ENCODE results near the gene CLEC16A.

Gene CLEC16A

GRCh38 chr16:11142261-11142630 lies 197.9 kb downstream of the CLEC16A start:
- no peak for TF ChIP-seq Cebpa-rat (IDR thresholded peaks at IDR 0.05)
- Histone ChIP-seq H3K27ac (no peak overlapping the region), H3K9ac (no peak overlapping the region), H3K36me3 (peaks cover 22% of the 10 kb centered on the region), H3K9me3 (no peaks in the 10 kb centered on the region), H3K27me3 (no peaks in the 10 kb centered on the region), H3K4me3 (no peak overlapping the region), H3K4me1 (peaks cover 35% of the 10 kb centered on the region), H3K4me2 (no peak overlapping the region), H4K20me1 (no peaks in the 10 kb centered on the region)

GRCh38 chr16:11142951-11143350 lies 198.6 kb downstream of the CLEC16A start:
- Histone ChIP-seq H3K27me3 (no peaks in the 10 kb centered on the region), H3K9me3 (no peaks in the 10 kb centered on the region), H3K9ac (no peak overlapping the region), H3K27ac (no peak overlapping the region), H4K20me1 (no peaks in the 10 kb centered on the region), H3K4me1 (peaks cover 28% of the 10 kb centered on the region), H3K4me3 (no peak overlapping the region), H3K4me2 (no peak overlapping the region), H3K36me3 (peaks cover 22% of the 10 kb centered on the region)
- TF ChIP-seq Cebpa-rat (IDR thresholded peaks at IDR 0.05), result no peak

- Histone ChIP-seq H3K27ac (no peak overlapping the region), H4K20me1 (no peaks in the 10 kb centered on the region), H3K27me3 (no peaks in the 10 kb centered on the region), H3K4me2 (no peak overlapping the region), H3K36me3 (peaks cover 18% of the 10 kb centered on the region; the same call in 1 of the 2 replicates), H3K4me3 (no peak overlapping the region), H3K9me3 (no peaks in the 10 kb centered on the region), H3K9ac (no peak overlapping the region), H3K4me1 (peaks cover 23% of the 10 kb centered on the region)
- no peak for TF ChIP-seq Cebpa-rat (IDR thresholded peaks at IDR 0.05)
Measured at GRCh38 chr16:11143372-11144035, 199.1 kb downstream of the CLEC16A start.

GRCh38 chr16:11144122-11144521 lies 199.8 kb downstream of the CLEC16A start:
- Histone ChIP-seq H4K20me1 (no peaks in the 10 kb centered on the region), H3K27ac (no peak overlapping the region), H3K27me3 (no peaks in the 10 kb centered on the region), H3K4me1 (peaks cover 17% of the 10 kb centered on the region), H3K36me3 (peaks cover 15% of the 10 kb centered on the region; the same call in 1 of the 2 replicates), H3K4me3 (no peak overlapping the region), H3K4me2 (no peak overlapping the region), H3K9ac (no peak overlapping the region), H3K9me3 (no peaks in the 10 kb centered on the region)
- TF ChIP-seq Cebpa-rat (IDR thresholded peaks at IDR 0.05), result no peak

GRCh38 chr16:11145173-11145818 lies 200.9 kb downstream of the CLEC16A start:
- no peak for TF ChIP-seq Cebpa-rat (IDR thresholded peaks at IDR 0.05)
- no peak overlapping the region for H3K9ac ChIP-seq
- H3K27me3 ChIP-seq, result no peaks in the 10 kb centered on the region
- H3K4me1 ChIP-seq, result peaks cover 5% of the 10 kb centered on the region
- no peaks in the 10 kb centered on the region for H3K9me3 ChIP-seq
- H3K4me3 ChIP-seq, result no peak overlapping the region
- H4K20me1 ChIP-seq, result no peaks in the 10 kb centered on the region
- no peak overlapping the region for H3K4me2 ChIP-seq
- no peak overlapping the region for H3K27ac ChIP-seq
- H3K36me3 ChIP-seq, result peaks cover 19% of the 10 kb centered on the region

- no peak for TF ChIP-seq Cebpa-rat (IDR thresholded peaks at IDR 0.05)
- no peak overlapping the region for H3K4me3 ChIP-seq
- no peak overlapping the region for H3K27ac ChIP-seq
- H3K9me3 ChIP-seq, result no peaks in the 10 kb centered on the region
- no peak overlapping the region for H3K4me2 ChIP-seq
- no peaks in the 10 kb centered on the region for H4K20me1 ChIP-seq
- peaks cover 23% of the 10 kb centered on the region for H3K36me3 ChIP-seq
- no peaks in the 10 kb centered on the region for H3K27me3 ChIP-seq
- no peaks in the 10 kb centered on the region; the same call in 1 of the 2 replicates for H3K4me1 ChIP-seq
- no peak overlapping the region for H3K9ac ChIP-seq
Measured at GRCh38 chr16:11145819-11146211, 201.5 kb downstream of the CLEC16A start.

GRCh38 chr16:11147033-11147753 lies 202.8 kb downstream of the CLEC16A start:
- Histone ChIP-seq H4K20me1 (peaks cover 5% of the 10 kb centered on the region; the same call in 1 of the 2 replicates), H3K27me3 (no peaks in the 10 kb centered on the region), H3K4me2 (no peak overlapping the region), H3K9ac (no peak overlapping the region), H3K36me3 (peaks cover 23% of the 10 kb centered on the region), H3K4me3 (no peak overlapping the region), H3K9me3 (no peaks in the 10 kb centered on the region), H3K27ac (no peak overlapping the region), H3K4me1 (no peaks in the 10 kb centered on the region)
- no peak for TF ChIP-seq Cebpa-rat (IDR thresholded peaks at IDR 0.05)

- Histone ChIP-seq H3K36me3 (peaks cover 23% of the 10 kb centered on the region), H3K27ac (no peak overlapping the region), H4K20me1 (peaks cover 10% of the 10 kb centered on the region; the same call in 1 of the 2 replicates), H3K4me1 (peaks cover 4% of the 10 kb centered on the region; the same call in 1 of the 2 replicates), H3K27me3 (no peaks in the 10 kb centered on the region), H3K9ac (no peak overlapping the region), H3K4me2 (no peak overlapping the region), H3K4me3 (no peak overlapping the region), H3K9me3 (no peaks in the 10 kb centered on the region)
- TF ChIP-seq Cebpa-rat (IDR thresholded peaks at IDR 0.05), result no peak
Measured at GRCh38 chr16:11147754-11148444, 203.5 kb downstream of the CLEC16A start.

- Histone ChIP-seq H4K20me1 (peaks cover 14% of the 10 kb centered on the region; the same call in 1 of the 2 replicates), H3K27ac (no peak overlapping the region), H3K9ac (no peak overlapping the region), H3K4me2 (no peak overlapping the region), H3K4me3 (no peak overlapping the region), H3K4me1 (peaks cover 6% of the 10 kb centered on the region; the same call in 1 of the 2 replicates), H3K9me3 (no peaks in the 10 kb centered on the region), H3K27me3 (no peaks in the 10 kb centered on the region), H3K36me3 (peaks cover 23% of the 10 kb centered on the region)
- TF ChIP-seq Cebpa-rat (IDR thresholded peaks at IDR 0.05), result no peak
Measured at GRCh38 chr16:11149011-11149616, 204.8 kb downstream of the CLEC16A start.

Measured in BLaER1 (cell line).